Stimulated activated CD4-positive, alpha-beta T cell treated with anti-CD3 and anti-CD28 coated beads, Interleukin-1b, Interleukin-23, amount 100 ng/mL, for 48 hours (primary cell): ENCODE results near the gene PPP1R3A.

Source experiments
- DNase-seq: peaks from one replicate; pipeline ENCODE4 v3.0.0-alpha.2; 2020

The PPP1R3A gene

GRCh38 chr7:113875224-113875623, 43.6 kb downstream of the PPP1R3A start:
- no peak for DNase-seq

GRCh38 chr7:113873554-113874151, 45.2 kb downstream of the PPP1R3A start:
- no peak for DNase-seq

- DNase-seq, result no peak
These were observed 45.8 kb downstream of the PPP1R3A start for GRCh38 chr7:113872981-113873380.

- DNase-seq, result no peak
These were observed 51.5 kb downstream of the PPP1R3A start for GRCh38 chr7:113867325-113867724.

GRCh38 chr7:113856010-113856409, 62.8 kb downstream of the PPP1R3A start:
- no peak for DNase-seq

- DNase-seq, result no peak
These were observed 77.9 kb downstream of the PPP1R3A start for GRCh38 chr7:113840954-113841353.

- no peak for DNase-seq
These were observed 83.4 kb downstream of the PPP1R3A start for GRCh38 chr7:113835367-113835766.

- no peak for DNase-seq
These were observed 86.5 kb downstream of the PPP1R3A start for GRCh38 chr7:113832196-113832745.

- no peak for DNase-seq
These were observed 87.3 kb downstream of the PPP1R3A start for GRCh38 chr7:113831556-113831955.

- no peak for DNase-seq
These were observed 90.2 kb downstream of the PPP1R3A start for GRCh38 chr7:113828581-113828980.
